ENCODE measurements around the gene RELB. TPM values are rescaled to one million over a fixed set of nuclear protein-coding genes. Genes with fewer than 3 reads are reported as not detected.

Gene RELB
- polyA plus RNA-seq, 2 of the 4 experiments (the other 2 are of a cell fraction) = 8.1 to 9.6 TPM

- no peak for TF ChIP-seq MYC (IDR thresholded peaks at IDR 0.05; ENCODE audit: borderline replicate concordance, low read length)
- TF ChIP-seq GATA3 (IDR thresholded peaks at IDR 0.05; ENCODE audit: borderline replicate concordance) = no peak
- no peak for TF ChIP-seq ZNF302 (CRISPR knock-in tag; IDR thresholded peaks at IDR 0.05)
Observed at GRCh38 chr19:44958090-44958489, 43.2 kb upstream of the RELB start (continued).

GRCh38 chr19:44959691-44960090 is 41.6 kb upstream of the RELB start:
- H3K4me3 ChIP-seq = no peak overlapping the region
- FAIRE-seq (no peak), DNase-seq (ENCODE audit: low read depth in 1 of 2, low spot score in 1 of 2) (no peak), ATAC-seq (no peak)
- no peak for TF ChIP-seq ZFP36 (IDR thresholded peaks at IDR 0.05; ENCODE audit: borderline replicate concordance, partially characterized antibody)
- TF ChIP-seq EHMT2 (IDR thresholded peaks at IDR 0.05; ENCODE audit: low read depth) = no peak
- no peak for TF ChIP-seq HEYL (CRISPR knock-in tag; IDR thresholded peaks at IDR 0.05)
- TF ChIP-seq NPAS2 (CRISPR knock-in tag; IDR thresholded peaks at IDR 0.05; ENCODE audit: borderline replicate concordance) = no peak
- TF ChIP-seq RARB (CRISPR knock-in tag; IDR thresholded peaks at IDR 0.05) = no peak
- TF ChIP-seq EHF (CRISPR knock-in tag; IDR thresholded peaks at IDR 0.05) = no peak
- no peak for TF ChIP-seq NFE2L2 (conservative IDR thresholded peaks at IDR 0.05; ENCODE audit: low read length)
- no peak for TF ChIP-seq ZC3H11A (IDR thresholded peaks at IDR 0.05)
- TF ChIP-seq MAFK (IDR thresholded peaks at IDR 0.05; ENCODE audit: partially characterized antibody) = no peak
- WGBS (ENCODE audit: missing lambda C conversion rate) = 95% methylated on average over 5 of the region's 5 CpGs
- ChIA-PET CTCF (interaction anchor here (0.8 to 5.2 kb wide), 8 partner anchors 8 to 140 kb away, joined by 3 to 33 read pairs (median 3); partner anchors contain the start of gene CLASRP), POLR2A (no interaction called here)
- H3K9me3 ChIP-seq = no peaks in the 10 kb centered on the region
- peaks cover 16% of the 10 kb centered on the region for H3K4me1 ChIP-seq
- H3K27ac ChIP-seq = no peak overlapping the region
- no peak overlapping the region for H3K4me2 ChIP-seq

DNA sequence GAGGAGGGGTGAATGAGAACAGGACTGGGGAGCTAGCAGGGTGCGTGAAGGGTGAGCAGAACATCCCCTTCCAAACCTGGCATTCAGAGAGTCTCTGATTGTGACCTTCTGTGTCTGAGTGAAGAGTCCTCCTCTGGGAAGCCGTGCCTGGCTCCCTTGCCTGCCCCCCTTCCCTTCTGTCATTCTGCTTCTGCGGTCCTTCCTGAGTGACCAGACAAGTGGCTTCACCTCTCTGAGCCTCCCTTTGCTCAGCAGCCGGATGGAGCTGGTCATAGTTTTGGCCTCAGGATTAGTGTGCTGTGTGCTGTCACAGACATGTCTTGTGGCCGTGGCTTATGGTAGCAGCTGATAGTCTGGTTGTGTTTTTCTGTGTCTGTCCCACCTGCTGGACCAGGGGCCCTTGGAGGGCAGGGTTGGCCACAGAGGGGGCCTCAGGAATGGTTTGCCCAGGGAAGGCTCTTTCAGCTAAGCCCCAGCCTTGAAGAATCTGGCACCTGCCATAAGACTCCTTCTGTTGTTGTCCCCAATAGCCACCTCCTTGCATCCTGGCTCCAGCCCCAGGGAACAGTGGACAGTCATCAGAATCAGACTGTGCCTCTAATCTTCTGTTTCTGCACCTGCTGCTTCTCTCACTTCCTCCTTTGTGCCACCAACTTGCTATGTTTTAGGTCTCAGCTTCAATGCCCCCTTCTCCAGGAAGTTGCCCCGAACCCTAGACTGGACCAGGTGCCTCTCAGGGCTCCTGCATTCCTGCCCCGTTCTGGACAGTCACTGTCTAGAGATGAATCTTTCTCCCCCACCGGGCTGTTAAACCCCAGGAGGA is 40.1 kb upstream of the RELB start:
- TF ChIP-seq, protein P1, sequence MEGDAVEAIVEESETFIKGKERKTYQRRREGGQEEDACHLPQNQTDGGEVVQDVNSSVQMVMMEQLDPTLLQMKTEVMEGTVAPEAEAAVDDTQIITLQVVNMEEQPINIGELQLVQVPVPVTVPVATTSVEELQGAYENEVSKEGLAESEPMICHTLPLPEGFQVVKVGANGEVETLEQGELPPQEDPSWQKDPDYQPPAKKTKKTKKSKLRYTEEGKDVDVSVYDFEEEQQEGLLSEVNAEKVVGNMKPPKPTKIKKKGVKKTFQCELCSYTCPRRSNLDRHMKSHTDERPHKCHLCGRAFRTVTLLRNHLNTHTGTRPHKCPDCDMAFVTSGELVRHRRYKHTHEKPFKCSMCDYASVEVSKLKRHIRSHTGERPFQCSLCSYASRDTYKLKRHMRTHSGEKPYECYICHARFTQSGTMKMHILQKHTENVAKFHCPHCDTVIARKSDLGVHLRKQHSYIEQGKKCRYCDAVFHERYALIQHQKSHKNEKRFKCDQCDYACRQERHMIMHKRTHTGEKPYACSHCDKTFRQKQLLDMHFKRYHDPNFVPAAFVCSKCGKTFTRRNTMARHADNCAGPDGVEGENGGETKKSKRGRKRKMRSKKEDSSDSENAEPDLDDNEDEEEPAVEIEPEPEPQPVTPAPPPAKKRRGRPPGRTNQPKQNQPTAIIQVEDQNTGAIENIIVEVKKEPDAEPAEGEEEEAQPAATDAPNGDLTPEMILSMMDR (IDR thresholded peaks at IDR 0.05) = no peak
- TF ChIP-seq EP300 (IDR thresholded peaks at IDR 0.05) = no peak
- FAIRE-seq (no peak), ATAC-seq (no peak), DNase-seq (ENCODE audit: low read depth in 1 of 2, low spot score in 1 of 2) (no peak)
- H3K9me3 ChIP-seq = no peaks in the 10 kb centered on the region
- WGBS (ENCODE audit: missing lambda C conversion rate) = 93% methylated on average over 8 of the region's 8 CpGs
- ChIA-PET POLR2A (no interaction called here), CTCF (interaction anchor here (0.7 to 5.2 kb wide), 6 partner anchors 8 to 141 kb away, joined by 3 to 33 read pairs (median 3); partner anchors contain the start of gene CLASRP)
- no peak overlapping the region for H3K4me3 ChIP-seq
- no peak overlapping the region for H3K27ac ChIP-seq
- no peak overlapping the region for H3K4me2 ChIP-seq
- peaks cover 14% of the 10 kb centered on the region for H3K4me1 ChIP-seq

DNA sequence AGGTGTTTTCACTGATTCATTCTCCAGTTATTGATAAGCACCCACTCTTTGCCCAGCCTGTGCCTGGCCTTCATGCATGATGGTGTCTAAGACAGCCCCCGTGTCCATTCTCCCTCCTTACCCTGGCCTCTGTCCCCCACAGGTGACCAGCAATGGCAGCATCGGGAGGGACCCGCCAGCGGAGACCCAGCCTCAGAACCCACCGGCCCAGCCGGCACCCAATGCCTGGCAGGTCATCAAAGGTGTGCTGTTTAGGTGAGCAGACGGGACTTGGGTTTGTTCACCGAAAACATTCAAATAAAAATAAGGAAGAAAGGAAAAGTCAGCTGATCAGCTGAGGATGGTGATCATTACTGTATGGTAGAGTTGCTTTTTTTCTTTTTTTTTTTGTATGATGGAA is 39.4 kb upstream of the RELB start:
- TF ChIP-seq GATA3 (IDR thresholded peaks at IDR 0.05; ENCODE audit: borderline replicate concordance) (no peak), RCOR1 (IDR thresholded peaks at IDR 0.05; ENCODE audit: low read depth, low read length) (no peak), ELK1 (IDR thresholded peaks at IDR 0.05; ENCODE audit: low read depth, low read length) (no peak), HEYL (CRISPR knock-in tag; IDR thresholded peaks at IDR 0.05) (no peak), NFE2L2 (conservative IDR thresholded peaks at IDR 0.05; ENCODE audit: low read length) (no peak), EHF (CRISPR knock-in tag; IDR thresholded peaks at IDR 0.05) (no peak), ZFP36 (IDR thresholded peaks at IDR 0.05; ENCODE audit: borderline replicate concordance, partially characterized antibody) (no peak), ZSCAN20 (CRISPR knock-in tag; IDR thresholded peaks at IDR 0.05) (no peak), RARB (CRISPR knock-in tag; IDR thresholded peaks at IDR 0.05) (no peak), HOXB5 (CRISPR knock-in tag; IDR thresholded peaks at IDR 0.05) (no peak), TP53 (CRISPR knock-in tag; IDR thresholded peaks at IDR 0.05) (no peak), CEBPB (IDR thresholded peaks at IDR 0.05) (no peak), TFCP2L1 (CRISPR knock-in tag; IDR thresholded peaks at IDR 0.05) (no peak), MYC (IDR thresholded peaks at IDR 0.05; ENCODE audit: borderline replicate concordance, low read length) (no peak)
- Histone ChIP-seq H3K4me2 (no peak overlapping the region), H3K4me3 (no peak overlapping the region), H3K9me3 (no peaks in the 10 kb centered on the region), H3K4me1 (peaks cover 7% of the 10 kb centered on the region; the same call in 1 of the 3 replicates), H3K27ac (no peak overlapping the region)
- DNase-seq (ENCODE audit: low read depth in 1 of 2, low spot score in 1 of 2) = no peak
- CTCF ChIA-PET = interaction anchor here (1.0 to 5.2 kb wide), 3 partner anchors 10 to 98 kb away, joined by 4 to 33 read pairs (median 7); no protein-coding TSS in a partner anchor
- POLR2A ChIA-PET = no interaction called here
- FAIRE-seq = no peak
- WGBS (ENCODE audit: missing lambda C conversion rate) = 95% methylated on average over 8 of the region's 8 CpGs
- no peak for ATAC-seq

Data from A549 (cell line).